HT1080 (cell line): ENCODE results near the gene CTBP2. TPM values are rescaled to one million over a fixed set of nuclear protein-coding genes. Genes with fewer than 3 reads are reported as not detected.

Experiments
- DNase-seq: peaks from one replicate; pipeline ENCODE4 v3.0.0-alpha.2; 2015; ENCODE audit warnings: low read depth
- total RNA-seq: library from RNA; depleted of rRNA; stranded (reverse); fragments of >200 nt; shearing (Covaris generic); gene quantifications from 2 replicates; pipeline ENCODE4 v1.2.3, GENCODE V29; 2014

The CTBP2 gene
- total RNA-seq, 1 experiment from 2014 or later: 87.9 TPM

GRCh38 chr10:125026036-125026931 lies 134.1 kb downstream of the CTBP2 start:
- no peak for DNase-seq

- DNase-seq: no peak
These were observed 135.0 kb downstream of the CTBP2 start for GRCh38 chr10:125025341-125025740.

- DNase-seq: no peak
These were observed 135.7 kb downstream of the CTBP2 start for GRCh38 chr10:125024497-125025234.

GRCh38 chr10:125023862-125024496 lies 136.4 kb downstream of the CTBP2 start:
- DNase-seq: no peak

GRCh38 chr10:125023255-125023654 lies 137.1 kb downstream of the CTBP2 start:
- no peak for DNase-seq

- DNase-seq: no peak
These were observed 137.7 kb downstream of the CTBP2 start for GRCh38 chr10:125022671-125023070.

GRCh38 chr10:125021686-125022344 lies 138.5 kb downstream of the CTBP2 start:
- DNase-seq: no peak

- no peak for DNase-seq
These were observed 139.5 kb downstream of the CTBP2 start for GRCh38 chr10:125020871-125021270.

GRCh38 chr10:125020386-125020785 lies 140.0 kb downstream of the CTBP2 start:
- DNase-seq: no peak

- no peak for DNase-seq
These were observed 141.7 kb downstream of the CTBP2 start for GRCh38 chr10:125018576-125019143.

- no peak for DNase-seq
These were observed 142.6 kb downstream of the CTBP2 start for GRCh38 chr10:125017547-125018298.

GRCh38 chr10:125016611-125017202 lies 143.7 kb downstream of the CTBP2 start:
- no peak for DNase-seq

GRCh38 chr10:125016123-125016522 lies 144.2 kb downstream of the CTBP2 start:
- DNase-seq: no peak

GRCh38 chr10:125015356-125015944 lies 144.9 kb downstream of the CTBP2 start:
- DNase-seq: no peak

- DNase-seq: no peak
These were observed 145.5 kb downstream of the CTBP2 start for GRCh38 chr10:125014836-125015355.

GRCh38 chr10:125014086-125014830 lies 146.1 kb downstream of the CTBP2 start:
- DNase-seq: no peak

- DNase-seq: no peak
These were observed 146.9 kb downstream of the CTBP2 start for GRCh38 chr10:125013529-125013872.

- no peak for DNase-seq
These were observed 147.4 kb downstream of the CTBP2 start for GRCh38 chr10:125012851-125013528.
